ENCODE measurements around the gene THAP9. TPM values are rescaled to one million over a fixed set of nuclear protein-coding genes. Genes with fewer than 3 reads are reported as not detected.
"Not testable (repeated sequence)": the region's sequence is repeated elsewhere in the genome, so short reads cannot be mapped to it uniquely, and the experiment has no call there.

Gene THAP9
- total RNA-seq, 2 experiments from 2014 or later = 2.2 to 2.4 TPM

- ChIA-PET CTCF (interaction anchor here (1.0 kb wide), 1 partner anchor 9 kb away, joined by 3 read pairs; the partner anchor contains the start of gene THAP9), POLR2A (interaction anchor here (0.6 kb wide), 1 partner anchor 462 kb away, joined by 4 read pairs; no protein-coding TSS in a partner anchor)
Measured at GRCh38 chr4:82890901-82891706, 9.4 kb upstream of the THAP9 start, which contains the start of gene SEC31A. Gene SEC31A (minus strand): TSS chr4:82891153. CDS start chr4:82881936, 9,217 bp downstream.

GRCh38 chr4:82891707-82892466 is 8.6 kb upstream of the THAP9 start:
- ChIA-PET POLR2A (no interaction called here), CTCF (interaction anchor here (0.9 to 1.0 kb wide), 2 partner anchors 9 to 13 kb away, joined by 3 to 4 read pairs; partner anchors contain the start of gene THAP9)

- POLR2A ChIA-PET = no interaction called here
- CTCF ChIA-PET = interaction anchor here (0.9 to 1.0 kb wide), 2 partner anchors 8 to 13 kb away, joined by 3 to 4 read pairs; partner anchors contain the start of gene THAP9
Measured at GRCh38 chr4:82892467-82892802, 8.1 kb upstream of the THAP9 start.

- POLR2A ChIA-PET = no interaction called here
- CTCF ChIA-PET = no interaction called here
Measured at GRCh38 chr4:82893942-82894341, 6.6 kb upstream of the THAP9 start.

GRCh38 chr4:82896755-82897154 is 3.8 kb upstream of the THAP9 start:
- POLR2A ChIA-PET = no interaction called here
- CTCF ChIA-PET = no interaction called here

- POLR2A ChIA-PET = interaction anchor here (1.6 to 2.3 kb wide), 3 partner anchors 100 to 115 kb away, joined by 5 to 9 read pairs (median 7); partner anchors contain the start of genes LIN54 and SCD5
- CTCF ChIA-PET = no interaction called here
Measured at GRCh38 chr4:82898322-82899243, 2.0 kb upstream of the THAP9 start.

- ChIA-PET POLR2A (interaction anchor here (0.5 to 2.3 kb wide), 6 partner anchors 36 to 209 kb away, joined by 4 to 9 read pairs (median 4); partner anchors contain the start of genes LIN54 and SCD5), CTCF (interaction anchor here (1.1 to 1.5 kb wide), 3 partner anchors 110 to 140 kb away, joined by 3 to 5 read pairs (median 5); partner anchors contain the start of gene COPS4)
Measured at GRCh38 chr4:82899374-82900065, 1.0 kb upstream of the THAP9 start.

GRCh38 chr4:82900066-82900410 is 497 bp upstream of the THAP9 start:
- CTCF ChIA-PET = interaction anchor here (0.9 to 1.5 kb wide), 4 partner anchors 8 to 139 kb away, joined by 3 to 5 read pairs (median 4); partner anchors contain the start of gene COPS4
- POLR2A ChIA-PET = interaction anchor here (0.5 to 2.3 kb wide), 6 partner anchors 36 to 209 kb away, joined by 4 to 9 read pairs (median 4); partner anchors contain the start of genes LIN54 and SCD5

GRCh38 chr4:82901183-82901718 is 716 bp downstream of the THAP9 start:
- CTCF ChIA-PET = interaction anchor here (0.9 kb wide), 1 partner anchor 9 kb away, joined by 3 read pairs; no protein-coding TSS in a partner anchor
- POLR2A ChIA-PET = interaction anchor here (2.1 to 2.3 kb wide), 2 partner anchors 102 to 112 kb away, joined by 5 to 7 read pairs; partner anchors contain the start of gene SCD5

GRCh38 chr4:82903737-82904136 is 3.2 kb downstream of the THAP9 start:
- ChIA-PET POLR2A (no interaction called here), CTCF (interaction anchor here (0.6 kb wide), 1 partner anchor 31 kb away, joined by 3 read pairs; no protein-coding TSS in a partner anchor)

- CTCF ChIA-PET = interaction anchor here (0.6 to 1.2 kb wide), 4 partner anchors 13 to 423 kb away, joined by 3 to 4 read pairs (median 4); no protein-coding TSS in a partner anchor
- POLR2A ChIA-PET = no interaction called here
Measured at GRCh38 chr4:82905205-82905604, 4.7 kb downstream of the THAP9 start.

- ChIA-PET CTCF (interaction anchor here (0.6 to 1.2 kb wide), 4 partner anchors 43 to 458 kb away, joined by 3 to 4 read pairs (median 4); no protein-coding TSS in a partner anchor), POLR2A (no interaction called here)
Measured at GRCh38 chr4:82906469-82906868, 5.9 kb downstream of the THAP9 start.

GRCh38 chr4:82909326-82909725 is 8.8 kb downstream of the THAP9 start:
- CTCF ChIA-PET = no interaction called here
- POLR2A ChIA-PET = no interaction called here

- ChIA-PET POLR2A (no interaction called here), CTCF (no interaction called here)
Measured at GRCh38 chr4:82913305-82913704, 12.8 kb downstream of the THAP9 start.

GRCh38 chr4:82913968-82914367 is 13.4 kb downstream of the THAP9 start:
- POLR2A ChIA-PET, CTCF ChIA-PET: not testable (repeated sequence)

GRCh38 chr4:82918091-82918490 is 17.6 kb downstream of the THAP9 start:
- POLR2A ChIA-PET = no interaction called here
- CTCF ChIA-PET = no interaction called here

GRCh38 chr4:82919386-82919785 is 18.9 kb downstream of the THAP9 start:
- ChIA-PET CTCF (interaction anchor here (0.8 kb wide), 1 partner anchor 14 kb away, joined by 3 read pairs; no protein-coding TSS in a partner anchor), POLR2A (no interaction called here)

GRCh38 chr4:82921795-82922194 is 21.3 kb downstream of the THAP9 start:
- ChIA-PET POLR2A (no interaction called here), CTCF (no interaction called here)

Measured in activated CD8-positive, alpha-beta memory T cell treated with anti-CD3 and anti-CD28 coated beads for 36 hours (primary cell).